GM19035 (cell line): ENCODE data around the gene SYNPR.

Source experiments
- ATAC-seq: cut with Tn5 transposase; IDR thresholded peaks from one replicate; pipeline ENCODE4 v1.9.1; 2021; ENCODE audit not compliant: unreplicated experiment

SYNPR gene

DNA sequence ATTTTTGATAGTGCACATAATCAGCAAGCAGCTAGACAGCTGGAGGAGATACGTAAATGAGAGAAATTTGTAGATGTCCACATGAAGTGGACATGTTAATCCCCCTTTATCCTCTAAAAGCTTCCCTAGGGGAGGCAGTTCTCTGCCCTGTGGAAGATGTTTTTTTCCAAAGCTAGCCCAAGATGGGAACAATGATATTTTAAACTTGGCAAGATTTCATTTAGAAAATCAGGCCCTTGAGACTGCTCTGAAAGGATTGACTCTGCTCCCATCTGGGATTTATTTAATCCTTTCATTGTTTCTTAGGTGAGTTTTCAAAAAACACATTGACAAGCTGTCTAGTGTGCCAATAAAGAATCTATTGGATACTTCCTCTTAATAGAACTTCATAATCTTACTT is 92.0 kb downstream of the SYNPR start:
- ATAC-seq: no peak

DNA sequence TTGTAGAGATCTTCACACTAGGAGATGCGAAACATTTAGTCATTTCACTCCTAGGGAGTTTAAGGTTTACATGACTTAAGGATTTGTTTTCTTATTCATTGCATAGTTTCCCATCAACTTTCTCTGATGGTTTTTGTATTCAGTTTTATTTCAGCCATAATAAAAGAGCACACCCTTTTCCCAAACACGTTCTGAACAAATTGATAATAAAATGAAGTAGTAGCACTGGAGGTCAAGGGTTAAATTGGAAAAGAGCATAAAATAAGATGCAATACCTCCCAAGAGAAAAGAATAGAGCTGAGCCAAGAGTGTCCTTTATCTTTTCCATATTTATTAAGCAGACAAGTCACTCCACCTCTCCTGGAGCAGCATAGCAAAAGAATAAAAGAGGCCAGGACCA is 104.9 kb downstream of the SYNPR start:
- ATAC-seq: no peak

GRCh38 chr3:63384382-63384781 is 106.3 kb downstream of the SYNPR start:
- ATAC-seq: no peak

DNA sequence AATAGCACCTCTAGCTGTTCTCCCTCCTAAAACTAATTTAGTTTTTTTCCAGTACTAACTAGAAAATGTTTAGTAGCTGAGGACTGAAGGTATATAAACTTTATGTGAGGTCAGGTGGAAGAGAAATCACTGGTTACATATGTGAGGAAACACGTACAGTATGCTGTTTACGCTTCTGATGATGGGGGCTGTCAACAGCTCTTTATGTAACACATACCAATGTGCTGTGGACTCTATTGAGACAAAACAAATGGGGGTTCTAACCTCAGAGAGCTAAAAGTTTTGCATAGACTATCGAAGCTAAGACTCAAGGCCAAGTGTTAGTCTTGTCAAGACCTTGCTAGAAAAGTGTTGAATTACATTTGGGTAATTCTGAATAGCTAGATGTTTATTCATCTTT is 107.5 kb downstream of the SYNPR start:
- ATAC-seq: no peak

DNA sequence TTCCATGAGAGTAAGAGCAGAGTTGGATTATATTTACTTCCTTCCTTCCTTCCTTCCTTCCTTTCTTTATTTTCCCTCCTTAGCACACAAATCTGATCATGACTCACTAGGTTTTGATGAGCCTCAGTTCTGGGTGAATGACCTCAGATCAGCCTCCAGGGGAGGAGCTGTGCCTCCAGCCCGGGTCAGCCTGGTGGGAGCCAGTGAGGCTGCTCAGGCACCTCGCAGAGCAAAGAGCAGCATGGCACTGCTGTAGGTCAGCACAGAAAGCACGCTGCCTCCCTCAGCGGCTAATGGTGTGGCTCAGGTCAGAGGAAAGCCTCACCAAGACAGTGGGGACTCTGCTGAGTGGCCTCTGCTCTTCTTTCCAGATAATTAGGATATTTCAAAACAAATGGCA is 108.5 kb downstream of the SYNPR start:
- no peak for ATAC-seq

- no peak for ATAC-seq
These were observed 109.5 kb downstream of the SYNPR start for GRCh38 chr3:63387568-63387967.

DNA sequence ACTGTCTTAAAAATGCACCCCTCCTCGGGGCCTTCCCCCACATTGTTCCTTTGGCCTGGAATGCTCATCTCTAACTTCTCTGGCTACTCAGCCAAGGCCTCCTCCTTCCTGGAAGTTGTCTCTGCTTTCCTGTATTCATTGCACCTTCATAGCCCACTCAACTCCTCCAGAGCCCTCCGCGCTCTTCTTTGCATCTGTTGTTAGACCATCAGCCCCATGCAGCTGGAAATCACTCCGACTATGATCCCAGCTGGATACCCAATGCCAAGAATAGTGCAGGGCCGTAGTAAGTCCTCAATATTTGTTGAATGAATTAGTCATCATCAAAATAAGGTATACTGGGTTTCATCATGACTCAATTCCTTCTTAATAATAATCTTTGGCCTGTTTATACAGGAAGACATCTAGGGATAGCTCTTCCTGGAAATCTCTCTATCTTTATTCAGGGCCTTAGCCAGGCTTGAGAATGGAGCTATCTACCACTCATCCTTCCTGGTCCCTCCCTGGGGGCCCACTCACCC is 112.7 kb downstream of the SYNPR start:
- ATAC-seq: no peak

- ATAC-seq: no peak
These were observed 117.9 kb downstream of the SYNPR start for GRCh38 chr3:63395960-63396359.

DNA sequence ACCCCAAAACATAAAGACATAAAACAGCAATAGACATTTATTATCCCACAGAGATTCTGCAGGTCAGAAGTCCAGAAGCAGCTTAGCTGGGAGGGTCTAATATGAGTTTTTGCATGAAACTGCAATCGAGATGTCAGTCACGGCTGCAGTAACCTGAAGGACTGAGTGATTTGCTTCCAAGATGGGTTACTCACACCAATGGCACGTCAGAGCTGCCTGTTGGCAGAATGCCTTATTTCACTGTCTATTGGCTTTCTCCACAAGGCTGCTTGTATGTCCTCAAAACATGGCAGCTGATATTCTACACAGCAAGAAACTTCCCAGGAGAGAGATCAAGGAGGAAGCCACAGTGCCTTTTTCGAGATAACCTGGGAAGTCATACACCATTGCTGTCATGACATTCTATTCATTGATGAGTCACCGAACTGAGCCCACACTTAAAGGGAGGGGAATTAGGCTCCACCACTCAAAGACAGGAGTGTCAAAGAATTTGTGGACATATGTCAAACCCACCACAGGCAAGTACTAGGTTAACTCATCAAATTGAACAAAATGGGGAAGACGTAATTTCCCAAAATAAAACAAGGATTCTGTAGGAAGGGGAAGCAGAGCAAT is 122.2 kb downstream of the SYNPR start:
- ATAC-seq: no peak

DNA sequence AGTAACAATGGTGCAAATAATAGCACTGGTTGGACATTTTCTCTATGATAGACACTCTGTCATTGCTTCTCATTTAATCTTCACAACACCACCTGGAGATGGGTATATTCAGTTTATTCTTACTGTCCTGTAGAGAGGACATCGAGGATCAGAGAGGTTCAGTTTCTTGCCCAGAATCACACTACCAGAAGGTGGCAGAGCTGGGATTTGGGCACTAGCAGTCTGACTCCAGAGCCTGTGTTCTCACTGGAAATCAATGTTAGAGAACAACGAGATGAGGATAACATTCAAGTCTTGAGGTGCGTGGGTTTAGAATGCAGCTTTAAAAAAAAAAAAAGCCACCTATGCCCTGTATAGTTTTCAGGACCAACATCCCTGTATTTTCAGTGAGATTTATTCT is 127.8 kb downstream of the SYNPR start:
- ATAC-seq: no peak

- no peak for ATAC-seq
These were observed 135.4 kb downstream of the SYNPR start for GRCh38 chr3:63413523-63413922.

- no peak for ATAC-seq
These were observed 136.5 kb downstream of the SYNPR start for GRCh38 chr3:63414607-63415006.

DNA sequence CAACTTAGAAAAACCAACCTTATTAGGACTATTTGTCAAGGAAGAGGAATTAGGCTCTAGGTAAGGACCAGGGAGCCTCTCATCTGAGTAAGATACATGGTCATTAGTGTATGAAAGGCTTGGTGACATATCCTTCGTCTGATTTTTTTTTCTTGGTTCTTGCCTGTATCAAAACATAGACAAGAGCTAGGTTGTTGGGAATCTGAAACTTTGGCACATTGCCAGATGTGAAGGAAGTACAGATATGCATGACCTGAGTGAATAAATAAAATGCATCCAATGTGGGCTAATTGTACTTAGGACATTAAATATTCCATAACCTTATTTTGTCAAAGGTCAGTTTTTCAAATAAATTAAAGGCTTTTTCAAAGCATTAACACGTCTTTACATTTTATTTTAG is 151.8 kb downstream of the SYNPR start:
- no peak for ATAC-seq

GRCh38 chr3:63430875-63431274 is 152.8 kb downstream of the SYNPR start:
- ATAC-seq: no peak

GRCh38 chr3:63437858-63438257 is 159.8 kb downstream of the SYNPR start:
- ATAC-seq: no peak

DNA sequence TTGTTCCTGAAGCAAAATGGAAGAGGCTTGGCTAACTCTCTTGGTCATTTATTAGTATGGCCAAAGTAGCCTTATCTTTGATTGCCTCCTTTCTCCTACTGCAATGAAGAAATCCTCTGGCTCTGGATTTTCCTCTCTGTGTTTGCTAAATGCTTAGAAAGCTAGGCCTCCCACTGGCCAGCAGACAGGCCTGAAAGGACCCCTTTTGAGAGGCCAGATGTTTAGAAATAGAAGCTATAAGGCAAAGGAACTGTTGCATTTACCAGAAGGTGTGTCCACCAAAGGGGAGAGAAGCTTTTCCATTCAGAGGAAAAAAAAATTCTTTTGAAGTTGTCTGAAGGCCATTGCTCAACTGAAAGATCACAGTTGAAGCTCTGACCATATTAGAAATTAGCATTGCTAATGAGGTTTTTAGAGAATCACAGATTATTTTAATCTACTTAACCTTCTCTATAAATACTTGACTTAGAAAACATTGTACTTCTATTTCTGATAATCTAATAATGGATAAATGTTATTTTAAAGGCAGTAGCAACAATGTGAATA is 160.8 kb downstream of the SYNPR start:
- ATAC-seq: no peak

- ATAC-seq: no peak
These were observed 163.2 kb downstream of the SYNPR start for GRCh38 chr3:63441262-63441661.

GRCh38 chr3:63442918-63443317 is 164.8 kb downstream of the SYNPR start:
- no peak for ATAC-seq

DNA sequence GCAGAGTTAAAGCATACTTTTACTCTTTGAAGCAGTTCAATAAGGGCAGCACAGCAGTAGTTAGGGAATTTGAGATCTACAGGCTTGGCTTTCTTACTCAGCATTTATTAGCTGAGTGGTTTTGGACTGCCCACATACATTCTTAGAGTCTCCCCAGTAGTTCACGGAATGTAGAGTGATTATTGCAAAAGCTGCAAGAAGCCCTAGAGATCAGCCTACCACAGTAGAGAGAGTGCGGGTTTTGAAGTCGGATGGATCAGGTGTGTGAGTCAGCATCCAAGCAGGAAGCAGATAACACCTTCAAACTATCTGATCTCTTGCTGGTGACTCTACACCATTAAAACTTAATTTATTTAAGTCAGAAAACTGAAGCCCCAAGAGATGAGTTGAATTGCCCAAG is 171.9 kb downstream of the SYNPR start:
- no peak for ATAC-seq

GRCh38 chr3:63450634-63451363 is 172.7 kb downstream of the SYNPR start:
- no peak for ATAC-seq

DNA sequence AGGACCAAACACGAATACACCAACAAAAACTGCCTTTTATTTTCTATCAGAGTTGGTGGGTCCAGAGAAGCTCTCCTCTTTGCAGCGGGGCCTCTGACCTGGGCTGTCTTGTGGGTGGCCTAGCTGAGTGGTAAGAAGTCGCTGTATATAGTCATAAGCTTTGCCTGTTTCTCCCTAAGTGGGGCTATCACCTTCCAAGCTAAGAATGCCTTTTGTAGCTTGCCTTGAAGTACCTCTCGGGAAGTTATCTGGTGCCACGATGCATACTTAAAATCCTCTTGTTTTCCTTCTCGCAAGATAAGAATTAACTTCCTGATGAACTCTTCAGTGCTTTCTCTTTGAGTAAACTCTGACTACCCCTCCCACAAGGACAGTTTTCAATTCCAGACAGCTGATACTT is 178.8 kb downstream of the SYNPR start:
- no peak for ATAC-seq

DNA sequence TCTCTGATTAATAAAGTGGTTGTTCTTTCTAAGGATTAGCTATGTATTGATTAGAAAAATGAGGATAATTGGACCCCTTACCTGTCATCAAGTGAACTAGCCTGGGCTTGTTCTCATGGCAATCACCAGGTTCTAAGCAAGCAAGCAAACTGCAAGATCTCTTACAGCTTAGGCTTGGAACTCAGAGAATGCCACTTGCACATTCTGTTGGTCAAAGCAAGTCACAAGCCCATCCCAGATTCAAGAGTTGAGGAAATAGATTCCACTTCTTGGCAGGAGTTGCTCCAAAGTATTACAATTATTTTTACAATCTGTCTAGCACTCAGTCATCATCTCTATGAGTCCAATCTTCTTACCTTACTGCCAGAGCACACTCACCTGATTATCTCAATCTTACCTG is 180.3 kb downstream of the SYNPR start:
- ATAC-seq: no peak
